DND-41 (cell line): ENCODE data around the gene ARHGAP15.

Experiments used
- CTCF ChIP-seq: IDR thresholded peaks from 2 replicates; pipeline ENCODE4 v1.5.1; 2012; ENCODE audit warnings: borderline replicate concordance, low read length, moderate library complexity, mild to moderate bottlenecking; ENCODE audit not compliant: poor library complexity, severe bottlenecking; ENCODE audit errors: extremely low read depth
- EZH2 ChIP-seq: IDR thresholded peaks from 3 replicates; pipeline ENCODE4 v1.6.1; 2012; ENCODE audit warnings: borderline replicate concordance, low read depth, mild to moderate bottlenecking, moderate library complexity, low read length, inconsistent platforms; ENCODE audit not compliant: severe bottlenecking

- TF ChIP-seq CTCF (no peak), EZH2 (no peak)
These were observed 581.0 kb downstream of the ARHGAP15 start for GRCh38 chr2:143710196-143710595.
